ENCODE data around the gene KIRREL3. TPM values are rescaled to one million over a fixed set of nuclear protein-coding genes. Genes with fewer than 3 reads are reported as not detected.

Gene KIRREL3
- total RNA-seq, 3 donors from 2014 or later = not detected

- Mint-ChIP-seq H3K4me1 (ENCODE audit: low read depth) (no peaks in the 10 kb centered on the region), H3K36me3 (ENCODE audit: insufficient read depth) (no peaks in the 10 kb centered on the region), H3K4me3 (no peak overlapping the region), H3K27me3 (ENCODE audit: low read depth) (peaks cover 5% of the 10 kb centered on the region), H3K9me3 (no peaks in the 10 kb centered on the region)
- DNase-seq (no peak), ATAC-seq (no peak)
These were observed 209.1 kb downstream of the KIRREL3 start for GRCh38 chr11:126791446-126791845.

- no peak overlapping the region for H3K4me3 Mint-ChIP-seq
- H3K36me3 Mint-ChIP-seq (ENCODE audit: insufficient read depth) = no peaks in the 10 kb centered on the region
- no peaks in the 10 kb centered on the region for H3K9me3 Mint-ChIP-seq
- H3K27me3 Mint-ChIP-seq (ENCODE audit: low read depth) = peaks cover 5% of the 10 kb centered on the region
- ATAC-seq (no peak), DNase-seq (no peak)
- H3K4me1 Mint-ChIP-seq (ENCODE audit: low read depth) = no peaks in the 10 kb centered on the region
These were observed 210.0 kb downstream of the KIRREL3 start for GRCh38 chr11:126790550-126791081.

GRCh38 chr11:126782810-126783209 lies 217.8 kb downstream of the KIRREL3 start:
- no peaks in the 10 kb centered on the region for H3K4me1 Mint-ChIP-seq (ENCODE audit: low read depth)

GRCh38 chr11:126781942-126782341 lies 218.6 kb downstream of the KIRREL3 start:
- DNase-seq (no peak), ATAC-seq (no peak)
- Mint-ChIP-seq H3K9me3 (no peaks in the 10 kb centered on the region), H3K4me1 (ENCODE audit: low read depth) (no peaks in the 10 kb centered on the region), H3K36me3 (ENCODE audit: insufficient read depth) (no peaks in the 10 kb centered on the region), H3K4me3 (no peak overlapping the region), H3K27me3 (ENCODE audit: low read depth) (peaks cover 6% of the 10 kb centered on the region)

More at GRCh38 chr11:126782810-126783209, 217.8 kb downstream of the KIRREL3 start:
- peaks cover 6% of the 10 kb centered on the region for H3K27me3 Mint-ChIP-seq (ENCODE audit: low read depth)
- no peak overlapping the region for H3K4me3 Mint-ChIP-seq
- ATAC-seq (no peak), DNase-seq (no peak)
- no peaks in the 10 kb centered on the region for H3K9me3 Mint-ChIP-seq
- H3K36me3 Mint-ChIP-seq (ENCODE audit: insufficient read depth) = no peaks in the 10 kb centered on the region

GRCh38 chr11:126776119-126776518 lies 224.5 kb downstream of the KIRREL3 start:
- Mint-ChIP-seq H3K36me3 (ENCODE audit: insufficient read depth) (no peaks in the 10 kb centered on the region), H3K9me3 (no peaks in the 10 kb centered on the region), H3K4me3 (no peak overlapping the region), H3K4me1 (ENCODE audit: low read depth) (no peaks in the 10 kb centered on the region), H3K27me3 (ENCODE audit: low read depth) (peaks cover 6% of the 10 kb centered on the region)
- ATAC-seq (no peak), DNase-seq (no peak)

GRCh38 chr11:126772267-126772666 lies 228.3 kb downstream of the KIRREL3 start:
- no peak for DNase-seq
- H3K36me3 Mint-ChIP-seq (ENCODE audit: insufficient read depth) = no peaks in the 10 kb centered on the region
- H3K27me3 Mint-ChIP-seq (ENCODE audit: low read depth) = no peaks in the 10 kb centered on the region
- no peaks in the 10 kb centered on the region for H3K4me1 Mint-ChIP-seq (ENCODE audit: low read depth)
- no peak overlapping the region for H3K4me3 Mint-ChIP-seq
- no peaks in the 10 kb centered on the region for H3K9me3 Mint-ChIP-seq
- ATAC-seq = no peak

- Mint-ChIP-seq H3K36me3 (ENCODE audit: insufficient read depth) (no peaks in the 10 kb centered on the region), H3K4me1 (ENCODE audit: low read depth) (no peaks in the 10 kb centered on the region), H3K27me3 (ENCODE audit: low read depth) (peaks cover 2% of the 10 kb centered on the region), H3K9me3 (no peaks in the 10 kb centered on the region), H3K4me3 (no peak overlapping the region)
- DNase-seq (no peak), ATAC-seq (no peak)
These were observed 231.9 kb downstream of the KIRREL3 start for GRCh38 chr11:126768702-126769101.

GRCh38 chr11:126766440-126766839 lies 234.1 kb downstream of the KIRREL3 start:
- Mint-ChIP-seq H3K4me1 (ENCODE audit: low read depth) (no peaks in the 10 kb centered on the region), H3K9me3 (no peaks in the 10 kb centered on the region), H3K27me3 (ENCODE audit: low read depth) (peaks cover 2% of the 10 kb centered on the region), H3K36me3 (ENCODE audit: insufficient read depth) (no peaks in the 10 kb centered on the region), H3K4me3 (no peak overlapping the region)
- DNase-seq = no peak
- no peak for ATAC-seq

GRCh38 chr11:126765196-126765595 lies 235.4 kb downstream of the KIRREL3 start:
- Mint-ChIP-seq H3K27me3 (ENCODE audit: low read depth) (peaks cover 2% of the 10 kb centered on the region), H3K4me1 (ENCODE audit: low read depth) (no peaks in the 10 kb centered on the region), H3K9me3 (no peaks in the 10 kb centered on the region), H3K36me3 (ENCODE audit: insufficient read depth) (no peaks in the 10 kb centered on the region), H3K4me3 (no peak overlapping the region)
- no peak for ATAC-seq
- no peak for DNase-seq

- no peak for DNase-seq
- H3K9me3 Mint-ChIP-seq = no peaks in the 10 kb centered on the region
- H3K36me3 Mint-ChIP-seq (ENCODE audit: insufficient read depth) = no peaks in the 10 kb centered on the region
- no peak for ATAC-seq
- no peak overlapping the region for H3K4me3 Mint-ChIP-seq
- H3K4me1 Mint-ChIP-seq (ENCODE audit: low read depth) = no peaks in the 10 kb centered on the region
- H3K27me3 Mint-ChIP-seq (ENCODE audit: low read depth) = peaks cover 2% of the 10 kb centered on the region
These were observed 236.3 kb downstream of the KIRREL3 start for GRCh38 chr11:126764231-126764630.

- no peak for ATAC-seq
- Mint-ChIP-seq H3K4me3 (no peak overlapping the region), H3K4me1 (ENCODE audit: low read depth) (no peaks in the 10 kb centered on the region), H3K9me3 (no peaks in the 10 kb centered on the region), H3K27me3 (ENCODE audit: low read depth) (peaks cover 5% of the 10 kb centered on the region), H3K36me3 (ENCODE audit: insufficient read depth) (no peaks in the 10 kb centered on the region)
- DNase-seq = no peak
These were observed 243.7 kb downstream of the KIRREL3 start for GRCh38 chr11:126756855-126757254.

GRCh38 chr11:126756421-126756820 lies 244.1 kb downstream of the KIRREL3 start:
- Mint-ChIP-seq H3K36me3 (ENCODE audit: insufficient read depth) (no peaks in the 10 kb centered on the region), H3K4me1 (ENCODE audit: low read depth) (no peaks in the 10 kb centered on the region), H3K27me3 (ENCODE audit: low read depth) (peaks cover 5% of the 10 kb centered on the region), H3K9me3 (no peaks in the 10 kb centered on the region), H3K4me3 (no peak overlapping the region)
- no peak for ATAC-seq
- DNase-seq = no peak

GRCh38 chr11:126755526-126755925 lies 245.0 kb downstream of the KIRREL3 start:
- no peak overlapping the region for H3K4me3 Mint-ChIP-seq
- peaks cover 2% of the 10 kb centered on the region for H3K9me3 Mint-ChIP-seq

GRCh38 chr11:126754591-126755426 lies 245.8 kb downstream of the KIRREL3 start:
- Mint-ChIP-seq H3K4me1 (ENCODE audit: low read depth) (no peaks in the 10 kb centered on the region), H3K36me3 (ENCODE audit: insufficient read depth) (no peaks in the 10 kb centered on the region), H3K4me3 (no peak overlapping the region), H3K27me3 (ENCODE audit: low read depth) (peaks cover 5% of the 10 kb centered on the region), H3K9me3 (peaks cover 2% of the 10 kb centered on the region)
- DNase-seq = no peak
- no peak for ATAC-seq

More at GRCh38 chr11:126755526-126755925, 245.0 kb downstream of the KIRREL3 start:
- Mint-ChIP-seq H3K4me1 (ENCODE audit: low read depth) (no peaks in the 10 kb centered on the region), H3K27me3 (ENCODE audit: low read depth) (peaks cover 5% of the 10 kb centered on the region), H3K36me3 (ENCODE audit: insufficient read depth) (no peaks in the 10 kb centered on the region)
- no peak for ATAC-seq
- no peak for DNase-seq

- peaks cover 7% of the 10 kb centered on the region for H3K27me3 Mint-ChIP-seq (ENCODE audit: low read depth)
- DNase-seq (no peak), ATAC-seq (no peak)
- H3K4me3 Mint-ChIP-seq = no peak overlapping the region
- peaks cover 2% of the 10 kb centered on the region for H3K9me3 Mint-ChIP-seq
- no peaks in the 10 kb centered on the region for H3K36me3 Mint-ChIP-seq (ENCODE audit: insufficient read depth)
- peaks cover 3% of the 10 kb centered on the region for H3K4me1 Mint-ChIP-seq (ENCODE audit: low read depth)
These were observed 246.6 kb downstream of the KIRREL3 start for GRCh38 chr11:126753990-126754389.

Data from activated T-cell treated with anti-CD3 and anti-CD28 coated beads, Interleukin-2, amount 50 U/mL, for 4 hours (primary cell).